ENCODE data around the gene ALPK1.
"Not testable (repeated sequence)": the region's sequence is repeated elsewhere in the genome, so short reads cannot be mapped to it uniquely, and the experiment has no call there.

Gene ALPK1

GRCh38 chr4:112302320-112303274, 5.4 kb downstream of the ALPK1 start:
- DNase-seq (ENCODE audit: insufficient read length, low spot score) (no peak), FAIRE-seq (no peak)
- TF ChIP-seq, protein P1, sequence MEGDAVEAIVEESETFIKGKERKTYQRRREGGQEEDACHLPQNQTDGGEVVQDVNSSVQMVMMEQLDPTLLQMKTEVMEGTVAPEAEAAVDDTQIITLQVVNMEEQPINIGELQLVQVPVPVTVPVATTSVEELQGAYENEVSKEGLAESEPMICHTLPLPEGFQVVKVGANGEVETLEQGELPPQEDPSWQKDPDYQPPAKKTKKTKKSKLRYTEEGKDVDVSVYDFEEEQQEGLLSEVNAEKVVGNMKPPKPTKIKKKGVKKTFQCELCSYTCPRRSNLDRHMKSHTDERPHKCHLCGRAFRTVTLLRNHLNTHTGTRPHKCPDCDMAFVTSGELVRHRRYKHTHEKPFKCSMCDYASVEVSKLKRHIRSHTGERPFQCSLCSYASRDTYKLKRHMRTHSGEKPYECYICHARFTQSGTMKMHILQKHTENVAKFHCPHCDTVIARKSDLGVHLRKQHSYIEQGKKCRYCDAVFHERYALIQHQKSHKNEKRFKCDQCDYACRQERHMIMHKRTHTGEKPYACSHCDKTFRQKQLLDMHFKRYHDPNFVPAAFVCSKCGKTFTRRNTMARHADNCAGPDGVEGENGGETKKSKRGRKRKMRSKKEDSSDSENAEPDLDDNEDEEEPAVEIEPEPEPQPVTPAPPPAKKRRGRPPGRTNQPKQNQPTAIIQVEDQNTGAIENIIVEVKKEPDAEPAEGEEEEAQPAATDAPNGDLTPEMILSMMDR (IDR thresholded peaks at IDR 0.05; ENCODE audit: insufficient read depth, missing control alignments): no peak

DNA sequence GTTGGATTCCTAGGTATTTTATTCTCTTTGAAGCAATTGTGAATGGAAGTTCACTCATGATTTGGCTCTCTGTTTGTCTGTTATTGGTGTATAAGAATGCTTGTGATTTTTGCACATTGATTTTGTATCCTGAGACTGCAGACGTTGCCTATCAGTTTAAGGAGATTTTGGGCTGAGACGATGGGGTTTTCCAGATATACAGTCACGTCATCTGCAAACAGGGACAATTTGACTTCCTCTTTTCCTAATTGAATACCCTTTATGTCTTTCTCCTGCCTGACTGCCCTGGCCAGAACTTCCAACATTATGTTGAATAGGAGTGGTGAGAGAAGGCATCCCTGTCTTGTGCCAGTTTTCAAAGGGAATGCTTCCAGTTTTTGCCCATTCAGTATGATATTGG, 8.3 kb downstream of the ALPK1 start:
- not testable (repeated sequence) for FAIRE-seq; DNase-seq (ENCODE audit: insufficient read length, low spot score)

- not testable (repeated sequence) for FAIRE-seq; DNase-seq (ENCODE audit: insufficient read length, low spot score)
Measured at GRCh38 chr4:112309263-112309791, 12.2 kb downstream of the ALPK1 start.

- FAIRE-seq (no peak), DNase-seq (ENCODE audit: insufficient read length, low spot score) (no peak)
- TF ChIP-seq, protein P1 (IDR thresholded peaks at IDR 0.05; ENCODE audit: insufficient read depth, missing control alignments): no peak
Measured at GRCh38 chr4:112311516-112311915, 14.3 kb downstream of the ALPK1 start.

DNA sequence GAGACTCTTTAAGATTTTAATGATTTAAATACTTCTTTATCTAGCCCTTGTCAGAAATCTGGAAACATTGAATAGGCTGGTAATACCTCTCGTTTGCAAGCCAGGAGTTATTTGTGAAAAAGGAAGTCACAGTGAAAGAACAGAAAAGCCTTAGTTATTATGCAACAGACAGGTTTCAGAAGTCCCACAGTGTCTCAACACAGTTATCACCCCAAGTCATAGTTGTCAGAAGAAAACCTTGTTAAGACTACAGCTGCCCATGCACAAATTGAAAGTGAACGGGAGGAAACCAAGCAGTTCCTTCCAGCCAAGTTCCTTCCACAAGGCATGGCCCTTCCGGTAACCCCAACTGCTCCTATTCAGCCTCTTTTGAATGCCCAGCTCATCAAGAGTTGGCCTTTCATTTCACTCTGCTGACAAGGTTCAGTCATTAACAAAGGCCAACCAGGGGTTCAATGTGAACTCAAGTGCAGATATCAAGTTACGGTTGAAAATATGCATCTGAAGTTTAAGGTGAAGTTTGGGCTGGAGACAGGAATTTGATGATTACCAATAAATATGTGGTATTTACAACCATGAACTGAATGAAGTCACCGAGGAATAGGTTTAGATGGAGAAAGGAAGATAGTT, 15.6 kb downstream of the ALPK1 start:
- no peak for FAIRE-seq
- TF ChIP-seq, protein P1 (IDR thresholded peaks at IDR 0.05; ENCODE audit: insufficient read depth, missing control alignments): no peak
- no peak for DNase-seq (ENCODE audit: insufficient read length, low spot score)

- no peak for DNase-seq (ENCODE audit: insufficient read length, low spot score)
- FAIRE-seq: no peak
- TF ChIP-seq, protein P1 (IDR thresholded peaks at IDR 0.05; ENCODE audit: insufficient read depth, missing control alignments): no peak
Measured at GRCh38 chr4:112315446-112315845, 18.3 kb downstream of the ALPK1 start.

- FAIRE-seq (no peak), DNase-seq (ENCODE audit: insufficient read length, low spot score) (no peak)
Measured at GRCh38 chr4:112316360-112316759, 19.2 kb downstream of the ALPK1 start.

More at GRCh38 chr4:112316360-112316759, 19.2 kb downstream of the ALPK1 start:
- TF ChIP-seq, protein P1 (IDR thresholded peaks at IDR 0.05; ENCODE audit: insufficient read depth, missing control alignments): no peak

Data from D721Med (cell line).